Activated CD8-positive, alpha-beta memory T cell treated with anti-CD3 and anti-CD28 coated beads for 36 hours (primary cell): Measurements from ENCODE around the gene HELZ. TPM values are rescaled to one million over a fixed set of nuclear protein-coding genes. Genes with fewer than 3 reads are reported as not detected.

ENCODE experiments used
- CTCF ChIA-PET: fragments of 350-600 bp; sonication (Branson Sonifier 250); formaldehyde crosslinking; loops from one replicate; lab custom pipeline; 2021; ENCODE audit warnings: antibody characterized with exemption; lab: Charles Lee
- POLR2A ChIA-PET: fragments of 350-600 bp; sonication (Branson Sonifier 250); formaldehyde crosslinking; loops from one replicate; lab custom pipeline; 2021; ENCODE audit warnings: antibody characterized with exemption; lab: Charles Lee
- total RNA-seq, 2 experiments: library from RNA; stranded (reverse); gene quantifications; one replicate each; pipeline ENCODE4 v1.2.3, GENCODE V29; 2021

Gene HELZ
- total RNA-seq, 2 experiments from 2014 or later: 57.0 to 57.6 TPM

DNA sequence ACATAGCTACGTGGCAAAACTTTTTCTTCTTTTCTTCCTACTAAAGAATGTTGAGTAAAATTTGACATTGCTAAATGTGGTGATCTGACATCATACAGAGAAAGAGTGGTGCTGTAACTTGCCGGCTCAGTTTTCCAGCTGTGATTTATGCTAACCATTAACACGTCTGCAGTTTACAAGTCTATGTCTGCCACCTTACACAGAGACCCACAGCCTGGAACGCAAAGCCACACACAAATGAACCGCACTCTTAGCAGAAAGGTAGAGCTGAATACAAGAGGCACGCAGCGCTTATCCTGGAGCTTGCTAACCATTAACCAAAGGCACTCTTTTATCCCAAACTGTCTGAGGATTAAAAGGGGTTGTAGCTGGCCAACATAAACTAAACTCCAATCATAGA lies 168.7 kb downstream of the HELZ start:
- ChIA-PET CTCF (interaction anchor here (0.6 kb wide), 1 partner anchor 854 kb away, joined by 3 read pairs; no protein-coding TSS in a partner anchor), POLR2A (no interaction called here)

DNA sequence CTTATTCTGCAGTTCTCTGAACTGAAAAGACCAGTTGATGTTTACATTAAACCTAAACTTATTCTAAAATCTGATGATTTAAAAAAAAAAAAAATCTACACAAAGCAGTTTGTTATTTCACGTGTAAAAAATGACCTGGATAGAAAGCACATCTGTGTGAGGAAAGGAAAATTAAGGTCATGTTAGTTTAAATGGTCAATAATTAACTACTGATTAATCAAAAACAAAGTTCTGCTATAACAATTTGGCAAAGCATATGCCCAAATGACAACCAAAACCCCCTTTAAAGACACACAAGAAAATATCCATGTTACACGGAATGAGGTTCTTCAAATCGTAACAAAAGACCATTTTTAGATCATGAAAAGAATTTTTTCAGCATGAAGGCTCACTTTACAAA lies 170.2 kb downstream of the HELZ start:
- ChIA-PET CTCF (no interaction called here), POLR2A (no interaction called here)

DNA sequence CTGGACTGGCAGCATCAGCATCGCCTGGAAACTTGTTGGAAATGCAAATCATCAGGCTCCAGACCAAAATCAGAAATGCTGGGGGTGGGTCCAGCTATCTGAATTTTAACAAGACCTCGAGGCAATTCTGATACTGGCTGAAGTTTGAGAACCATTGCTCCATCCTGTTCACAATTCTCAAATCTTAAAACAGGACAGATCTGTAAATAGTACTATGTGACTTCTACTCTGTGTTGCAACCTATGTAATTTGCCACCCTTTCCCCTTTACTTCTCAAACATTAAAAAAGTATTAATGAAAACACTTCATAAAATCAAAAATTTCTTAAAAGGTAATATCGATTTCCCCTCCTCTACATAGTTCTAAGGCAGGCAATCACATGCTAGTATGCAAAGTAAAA lies 172.1 kb downstream of the HELZ start:
- ChIA-PET CTCF (no interaction called here), POLR2A (no interaction called here)

DNA sequence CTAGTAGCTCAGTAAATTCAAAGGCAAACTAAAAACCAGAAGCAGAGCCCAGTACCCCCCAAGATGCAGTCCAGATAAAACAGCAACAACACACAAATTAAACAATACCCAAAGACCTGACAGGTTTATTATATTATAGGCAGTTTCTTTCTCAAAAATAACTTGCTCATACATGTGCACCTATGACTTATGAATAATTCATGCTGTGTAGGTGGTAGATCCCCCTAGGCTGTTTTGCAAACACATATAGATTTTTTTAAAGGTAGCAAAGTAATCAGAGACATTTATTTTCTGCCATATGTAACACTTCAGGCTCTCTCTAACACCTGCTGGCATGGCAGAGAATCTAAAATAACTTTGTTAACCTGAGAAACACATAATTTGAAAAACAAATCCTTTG lies 173.4 kb downstream of the HELZ start:
- CTCF ChIA-PET: no interaction called here
- POLR2A ChIA-PET: no interaction called here

DNA sequence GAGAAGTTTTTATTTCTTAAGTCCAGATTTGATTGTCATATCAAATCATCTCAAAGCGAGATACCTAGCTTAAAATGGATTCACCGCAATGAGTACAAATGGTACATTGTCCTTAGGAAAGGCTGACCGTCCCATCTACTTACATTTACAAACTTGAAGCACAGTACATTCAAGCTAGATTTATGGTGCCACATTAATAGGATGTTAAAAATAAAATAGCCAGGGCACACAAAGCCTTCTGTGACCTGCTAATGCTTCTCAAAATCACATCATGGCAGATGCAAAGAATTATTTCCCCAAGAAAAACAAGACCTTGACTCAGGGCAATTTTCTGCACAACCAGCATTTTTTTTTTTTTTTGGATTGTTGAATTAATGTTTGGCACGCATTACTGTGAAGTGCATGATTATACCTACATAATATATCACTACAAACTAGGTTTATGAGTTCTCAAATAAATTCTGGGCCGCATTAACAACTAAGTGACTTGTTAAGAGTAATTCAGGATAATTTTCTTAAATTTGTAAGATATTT lies 175.3 kb downstream of the HELZ start:
- POLR2A ChIA-PET: no interaction called here
- CTCF ChIA-PET: no interaction called here

DNA sequence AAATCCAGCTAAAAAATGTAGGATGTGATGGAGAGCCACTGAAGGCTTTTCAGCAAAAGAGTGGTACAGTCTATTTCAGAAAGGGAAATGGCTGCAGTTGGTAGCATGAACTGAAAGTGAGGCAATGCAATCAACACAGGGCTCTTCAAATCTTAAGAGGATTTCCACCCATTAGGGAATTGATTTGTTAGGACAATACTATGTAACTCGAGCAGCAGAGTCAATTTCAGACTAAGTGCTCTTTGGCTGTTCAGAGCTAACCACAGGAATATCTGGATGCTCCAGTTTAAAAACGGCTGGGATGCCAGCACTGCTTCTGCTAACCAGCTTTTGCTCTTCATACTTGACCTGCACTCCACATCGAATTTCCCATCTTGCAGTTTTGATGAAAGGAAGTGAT lies 176.0 kb downstream of the HELZ start:
- CTCF ChIA-PET: no interaction called here
- POLR2A ChIA-PET: no interaction called here

DNA sequence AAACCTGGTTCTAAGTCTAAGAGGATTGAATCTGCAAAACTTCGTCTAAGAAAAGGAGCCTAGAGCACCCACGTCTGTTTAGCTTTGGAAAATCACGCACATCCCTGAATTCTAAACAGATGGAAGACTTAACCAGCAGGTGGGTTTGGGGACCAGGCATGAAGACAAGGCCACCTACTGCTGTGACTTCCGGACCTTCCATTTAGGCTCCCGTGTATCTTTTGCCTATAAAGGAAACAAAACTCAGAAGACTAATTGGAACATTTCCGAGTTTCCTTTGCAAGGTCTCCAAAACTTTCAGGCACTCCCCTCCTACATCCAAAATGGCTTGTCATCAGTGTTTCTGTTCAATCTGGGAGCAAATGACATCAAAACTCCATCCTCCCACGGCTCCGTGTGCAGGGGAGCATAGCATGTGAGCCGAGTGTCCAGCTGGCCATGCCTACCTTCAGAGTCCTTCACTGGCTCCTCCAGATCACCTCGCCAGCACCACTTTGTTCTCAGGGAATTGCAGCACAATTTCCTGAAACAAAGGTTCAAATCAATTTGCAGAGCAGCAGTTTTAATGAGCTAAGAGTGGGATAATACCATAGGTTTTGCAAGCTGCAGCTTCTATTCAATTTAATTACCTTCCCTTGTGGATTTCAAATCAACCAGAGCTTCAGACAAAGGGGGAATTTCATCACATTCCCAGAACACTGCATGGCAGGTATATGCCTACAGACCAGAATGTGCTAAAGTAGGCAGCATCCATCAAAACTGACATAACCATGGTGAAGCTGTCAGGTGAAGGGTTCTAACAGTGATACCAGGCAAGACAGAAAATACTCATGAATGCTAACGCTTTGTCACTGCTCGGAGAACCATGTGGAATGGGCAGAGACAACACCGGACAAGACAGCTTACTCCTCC lies 177.2 kb downstream of the HELZ start:
- ChIA-PET CTCF (no interaction called here), POLR2A (no interaction called here)

DNA sequence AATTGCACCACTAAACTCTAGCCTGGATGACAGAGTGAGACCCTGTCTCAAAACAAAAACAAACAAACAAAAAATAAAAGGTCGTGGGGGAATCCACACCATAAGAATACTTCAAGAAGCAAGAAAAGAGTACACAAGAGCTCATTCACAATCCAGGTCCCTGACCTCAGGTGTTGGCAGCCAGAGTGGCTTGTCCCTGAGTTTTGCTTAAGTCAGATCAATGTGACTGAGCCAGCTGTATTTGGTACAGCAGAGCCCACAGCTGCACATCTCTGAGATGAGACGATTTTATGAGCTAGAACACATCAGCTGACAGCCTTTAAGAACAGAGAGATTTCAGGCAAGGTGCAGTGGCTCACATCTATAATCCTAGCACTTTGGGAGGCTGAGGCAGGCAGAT lies 178.3 kb downstream of the HELZ start:
- CTCF ChIA-PET: interaction anchor here (1.1 to 1.2 kb wide), 2 partner anchors 9 to 11 kb away, joined by 3 read pairs; no protein-coding TSS in a partner anchor
- POLR2A ChIA-PET: no interaction called here

DNA sequence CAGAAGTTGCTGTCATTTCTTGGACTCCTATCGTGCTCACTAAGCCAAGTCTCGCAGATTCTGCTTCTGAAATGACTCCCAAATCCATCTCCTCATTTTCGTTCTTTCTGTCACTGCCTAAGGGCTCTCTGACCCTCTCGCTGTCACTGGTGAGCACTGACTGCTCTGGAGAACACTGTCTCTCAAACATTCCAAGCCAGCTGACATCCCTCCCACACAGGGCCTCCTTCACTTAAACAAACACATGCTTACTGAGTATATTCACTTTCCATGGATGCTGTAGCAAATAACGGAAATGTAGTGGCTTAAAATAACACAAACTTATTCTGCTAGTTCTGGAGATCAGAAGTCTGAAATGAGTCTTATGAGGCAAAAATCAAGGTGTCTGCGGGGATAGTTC lies 181.9 kb downstream of the HELZ start:
- ChIA-PET CTCF (interaction anchor here (0.7 kb wide), 1 partner anchor 33 kb away, joined by 3 read pairs; no protein-coding TSS in a partner anchor), POLR2A (interaction anchor here (0.7 kb wide), 1 partner anchor 63 kb away, joined by 6 read pairs; no protein-coding TSS in a partner anchor)

DNA sequence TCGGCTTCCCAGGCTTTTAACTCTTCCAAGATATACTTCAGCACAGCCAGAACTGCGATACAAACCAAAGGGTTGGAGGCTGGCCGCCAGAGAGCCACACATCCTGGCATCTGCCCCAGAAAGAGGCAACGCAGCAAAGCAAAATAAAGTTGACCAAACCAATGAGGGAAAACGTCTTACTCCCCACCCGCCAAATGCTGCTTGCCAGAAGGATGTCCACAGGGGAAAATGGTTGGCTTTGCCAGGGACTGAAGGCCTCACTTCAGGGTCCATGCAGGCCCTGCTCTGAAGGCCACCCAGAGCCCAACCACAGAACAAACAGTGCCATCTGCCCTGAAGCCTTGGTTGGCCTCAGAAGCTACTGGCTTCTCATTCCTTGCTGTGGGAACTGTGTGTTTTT lies 185.6 kb downstream of the HELZ start:
- ChIA-PET POLR2A (no interaction called here), CTCF (no interaction called here)

DNA sequence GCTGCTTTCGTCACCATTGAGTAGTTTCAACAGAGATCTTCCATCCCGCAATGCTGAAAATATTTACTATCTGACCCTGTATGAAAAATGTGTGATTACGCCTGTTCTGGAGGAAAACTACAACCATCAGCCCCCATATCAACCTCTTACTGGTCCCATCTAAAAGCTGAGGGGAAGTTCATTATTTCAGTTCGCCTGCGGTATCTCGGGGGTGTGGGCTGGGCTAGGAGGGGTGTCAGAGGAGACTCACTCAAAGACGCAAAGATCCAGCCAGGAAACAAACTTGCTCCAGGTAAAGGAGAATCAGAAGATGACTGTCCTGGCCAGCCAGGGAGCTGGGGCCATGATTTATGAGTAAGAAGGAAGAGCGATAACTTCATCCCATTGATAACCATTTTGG lies 187.0 kb downstream of the HELZ start:
- POLR2A ChIA-PET: no interaction called here
- CTCF ChIA-PET: interaction anchor here (0.6 kb wide), 1 partner anchor 359 kb away, joined by 3 read pairs; no protein-coding TSS in a partner anchor

DNA sequence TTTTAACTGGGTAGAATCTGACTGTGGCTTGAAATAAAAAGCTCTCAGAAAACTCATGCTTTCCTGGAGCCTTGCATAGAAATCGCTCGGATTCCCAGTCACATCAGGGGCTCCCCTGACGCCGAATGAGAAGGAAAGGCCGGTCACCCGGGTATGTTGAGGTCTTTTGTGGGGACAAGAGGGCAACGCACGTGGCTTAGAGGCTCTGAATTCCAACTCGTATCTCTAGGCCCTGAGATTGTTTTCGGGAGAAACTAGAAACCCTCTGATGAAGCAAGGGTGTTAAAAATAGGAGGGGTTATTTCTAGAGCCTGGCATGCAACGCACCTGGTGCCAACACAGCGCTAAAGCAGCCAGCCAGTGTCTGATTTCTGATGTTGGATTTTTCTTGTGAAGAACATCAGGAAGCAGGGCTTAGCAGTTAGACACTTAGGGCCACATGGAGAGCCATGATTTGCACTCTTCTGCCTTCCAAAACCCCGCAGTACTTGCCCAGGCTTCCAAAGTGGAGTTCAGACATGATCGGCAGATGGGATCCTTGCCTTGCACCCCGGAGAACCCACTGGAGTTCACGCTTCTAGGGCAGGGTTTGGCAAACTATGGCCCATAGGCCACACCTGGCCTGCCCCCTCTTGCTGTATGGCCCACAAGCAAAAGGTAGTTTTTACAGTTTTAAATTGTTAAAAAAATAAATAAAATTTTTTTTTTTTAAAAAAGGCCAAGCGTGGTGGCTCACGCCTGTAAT lies 188.1 kb downstream of the HELZ start:
- ChIA-PET CTCF (no interaction called here), POLR2A (no interaction called here)

DNA sequence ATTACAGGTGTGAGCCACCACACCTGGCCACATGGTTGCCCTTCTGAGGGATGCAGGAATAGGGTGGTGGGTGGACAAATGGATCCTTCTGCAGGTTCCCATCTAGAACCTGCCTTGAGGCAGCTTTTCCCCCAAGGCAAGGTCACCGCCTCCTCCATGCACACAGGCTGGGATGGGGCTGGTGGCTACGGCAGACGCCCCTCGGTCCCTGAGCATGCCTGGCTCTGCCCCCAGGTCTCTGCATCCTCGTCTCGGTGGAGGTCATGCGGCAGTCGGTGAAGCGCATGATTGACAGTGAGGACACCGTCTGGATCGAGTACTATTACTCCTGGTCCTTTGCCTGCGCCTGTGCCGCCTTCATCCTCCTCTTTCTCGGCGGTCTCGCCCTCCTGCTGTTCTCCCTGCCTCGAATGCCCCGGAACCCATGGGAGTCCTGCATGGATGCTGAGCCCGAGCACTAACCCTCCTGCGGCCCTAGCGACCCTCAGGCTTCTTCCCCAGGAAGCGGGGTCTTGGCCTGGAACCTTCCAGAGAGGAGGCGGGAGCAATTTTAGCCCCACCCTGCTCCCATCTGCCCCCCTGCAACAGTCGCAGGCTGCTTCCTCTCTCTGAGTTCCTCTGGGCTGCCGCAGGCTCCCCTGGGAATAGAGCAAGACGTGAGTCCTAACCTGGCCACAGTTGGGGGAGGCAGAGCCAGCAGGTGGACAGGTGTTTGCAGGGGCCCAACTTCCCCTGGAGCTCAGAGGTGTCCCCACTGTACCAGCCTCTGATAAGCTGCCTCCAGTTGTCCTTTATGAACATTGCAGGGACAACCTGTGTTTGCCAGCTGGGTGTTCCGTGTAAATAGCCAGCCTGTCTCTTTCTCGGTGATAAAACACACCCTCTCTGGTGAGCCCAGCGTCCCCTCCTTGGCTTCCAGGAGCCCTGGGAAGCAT lies 188.9 kb downstream of the HELZ start:
- CTCF ChIA-PET: no interaction called here
- POLR2A ChIA-PET: no interaction called here

DNA sequence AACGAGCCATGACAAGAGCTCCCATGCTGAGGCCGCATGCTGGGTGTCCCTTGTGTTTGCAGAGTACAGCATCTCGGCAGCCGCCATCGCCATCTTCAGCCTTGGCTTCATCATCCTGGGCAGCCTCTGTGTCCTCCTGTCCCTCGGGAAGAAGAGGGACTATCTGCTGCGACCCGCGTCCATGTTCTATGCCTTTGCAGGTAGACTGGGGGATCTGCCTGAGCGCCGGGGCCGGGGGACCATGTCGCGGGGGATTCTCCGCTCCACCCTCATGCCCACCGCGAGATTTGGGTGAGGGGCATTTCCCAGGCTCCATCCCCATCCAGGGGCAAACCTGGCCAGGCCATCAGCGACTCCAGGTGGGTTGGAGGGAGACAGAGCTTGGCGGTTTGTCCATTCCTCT lies 190.0 kb downstream of the HELZ start:
- ChIA-PET CTCF (no interaction called here), POLR2A (no interaction called here)

DNA sequence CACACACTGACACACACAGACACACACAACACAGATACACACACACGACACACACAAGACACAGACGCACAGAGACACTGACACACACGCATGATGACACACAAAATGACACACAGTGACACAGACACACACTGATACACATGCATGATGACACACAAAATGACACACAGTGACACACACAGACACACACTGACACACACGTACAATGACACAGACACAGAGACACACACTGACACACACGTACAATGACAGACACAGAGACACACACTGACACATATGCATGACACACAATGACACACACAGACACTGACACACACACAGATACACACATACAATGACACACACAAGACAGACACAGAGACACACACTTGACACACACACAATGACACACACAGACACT lies 190.4 kb downstream of the HELZ start:
- POLR2A ChIA-PET: no interaction called here
- CTCF ChIA-PET: no interaction called here

DNA sequence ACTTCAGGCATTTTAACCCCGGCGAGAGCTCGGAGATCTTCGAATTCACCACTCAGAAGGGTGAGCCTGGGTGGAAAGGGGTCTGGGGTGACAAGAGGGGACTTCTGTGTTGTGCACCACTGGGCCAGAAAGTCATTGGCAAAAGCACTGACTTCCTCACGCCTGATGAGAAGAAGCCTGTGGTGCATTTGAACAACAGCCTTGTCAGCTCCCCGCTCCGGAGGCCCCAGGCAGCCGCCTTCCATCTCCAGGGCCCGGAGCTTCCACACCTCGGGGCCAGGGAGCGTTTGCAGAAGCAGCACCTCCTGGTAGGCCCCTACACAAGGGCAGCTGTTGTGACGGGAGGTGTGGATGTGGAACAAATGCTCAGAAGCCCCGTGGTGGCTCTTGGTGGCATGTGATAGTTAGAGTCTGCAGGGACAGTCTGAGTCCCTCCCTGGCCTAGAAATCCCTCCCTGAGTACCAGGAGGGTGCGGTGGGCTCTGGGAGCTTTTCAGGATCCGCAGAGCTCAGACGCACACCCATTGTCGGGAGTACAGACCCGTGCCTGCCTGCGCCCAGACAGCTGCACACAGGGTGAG lies 190.9 kb downstream of the HELZ start:
- POLR2A ChIA-PET: no interaction called here
- CTCF ChIA-PET: no interaction called here

DNA sequence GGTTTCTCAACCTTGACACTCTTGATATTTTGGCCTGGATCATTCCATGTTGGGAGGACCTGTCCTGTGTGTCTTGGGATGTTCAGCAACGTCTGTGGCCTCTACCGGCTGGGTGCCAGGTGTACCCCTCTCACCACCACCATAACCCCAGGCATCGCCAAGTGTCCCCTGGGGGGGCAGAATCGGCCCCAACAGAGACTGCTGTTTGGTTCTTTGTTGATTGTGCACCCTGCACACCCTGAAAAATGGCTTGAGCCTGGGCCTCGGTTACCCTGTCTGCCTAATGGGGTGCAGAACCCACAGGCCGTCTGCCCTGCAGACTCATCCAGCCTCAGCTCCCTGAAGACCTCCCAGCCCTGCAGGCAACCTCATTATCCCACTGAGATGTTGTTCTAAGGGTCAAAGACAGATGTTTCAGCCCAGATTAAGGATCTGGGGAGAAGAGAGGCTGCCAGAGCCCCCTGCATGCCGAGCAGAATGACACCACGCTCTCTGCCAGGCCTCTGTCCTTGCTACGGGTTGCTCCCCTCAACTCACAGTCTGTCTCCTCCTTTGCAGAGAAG lies 191.5 kb downstream of the HELZ start:
- ChIA-PET CTCF (no interaction called here), POLR2A (no interaction called here)

DNA sequence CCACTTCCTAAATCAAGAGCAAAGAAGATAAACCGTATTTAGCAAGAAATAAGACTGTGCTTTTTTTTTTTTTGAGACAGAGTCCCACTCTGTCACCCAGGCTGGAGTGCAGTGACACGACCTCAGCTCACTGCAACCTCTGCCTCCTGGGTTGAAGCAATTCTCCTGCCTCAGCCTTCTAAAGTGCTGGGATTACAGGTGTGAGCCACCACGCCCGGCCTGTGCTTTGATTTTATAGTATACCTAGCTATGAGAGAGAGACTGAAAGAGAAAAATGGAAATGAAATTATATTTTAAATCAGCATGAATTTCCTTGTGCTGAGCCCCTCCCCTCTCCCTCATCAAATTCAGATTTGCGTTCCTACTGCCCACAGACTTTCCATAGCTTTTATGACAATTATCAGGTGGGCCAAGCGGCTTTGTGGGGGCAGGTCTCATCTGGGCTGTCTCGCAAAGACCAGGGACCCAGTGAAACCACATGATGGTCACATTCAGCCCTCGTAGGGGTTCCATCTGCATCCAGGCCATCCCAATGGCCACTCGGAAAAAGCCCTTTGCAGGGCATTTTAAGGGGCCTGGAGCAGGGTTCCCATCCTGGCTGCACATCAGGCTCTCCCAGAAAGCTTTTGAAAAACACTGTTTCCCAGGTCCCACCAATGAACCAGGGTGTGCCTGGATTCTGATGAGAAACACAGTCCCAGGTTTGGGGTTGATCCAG lies 192.1 kb downstream of the HELZ start:
- ChIA-PET POLR2A (no interaction called here), CTCF (no interaction called here)
